ENCODE data around the gene IDH2. TPM values are rescaled to one million over a fixed set of nuclear protein-coding genes. Genes with fewer than 3 reads are reported as not detected.

The IDH2 gene
- total RNA-seq, 1 experiment from 2014 or later = 48.1 TPM

- H3K9me3 ChIP-seq (ENCODE audit: control insufficient read depth in 1 of 2, insufficient read depth in 1 of 2, low read depth in 1 of 2, low read length in 2 of 2) = no peaks in the 10 kb centered on the region
- no peaks in the 10 kb centered on the region for H4K20me1 ChIP-seq (ENCODE audit: insufficient read depth)
- H3K4me3 ChIP-seq (replicated peaks in 1 of 2; ENCODE audit: low read depth in 1 of 2, low read length in 2 of 2) = no peak overlapping the region
- TF ChIP-seq CBX3 (IDR thresholded peaks at IDR 0.05; ENCODE audit: low read depth) = no peak
- TF ChIP-seq EZH2 (IDR thresholded peaks at IDR 0.05) = no peak
- TF ChIP-seq ATF3 (IDR thresholded peaks at IDR 0.05) = no peak
- no peak for TF ChIP-seq ZFX (IDR thresholded peaks at IDR 0.05)
- TF ChIP-seq EZH2phosphoT487 (IDR thresholded peaks at IDR 0.05; ENCODE audit: borderline replicate concordance) = no peak
- no peak for TF ChIP-seq FOSL1 (IDR thresholded peaks at IDR 0.05; ENCODE audit: low read depth)
- H3K36me3 ChIP-seq (ENCODE audit: control insufficient read depth in 1 of 2, insufficient read depth in 2 of 2, low read length in 2 of 2) = no peaks in the 10 kb centered on the region
- no peak overlapping the region for H3K4me2 ChIP-seq (ENCODE audit: low read length)
- 0 out of 4 replicates have a peak, but pooled peaks cover 0 to 4% of the 10 kb centered on the region in 2 experiments for H3K4me1 ChIP-seq (ENCODE audit: control insufficient read depth in 1 of 2, insufficient read depth in 2 of 2, low read length in 2 of 2)
- no peaks in the 10 kb centered on the region for H3K27me3 ChIP-seq (ENCODE audit: insufficient read depth, low read length)
- intact Hi-C loops (cut with micrococcal nuclease) = no loop called here
- ChIA-PET RAD21 (ENCODE audit: low non-redundant PET in 1 of 2, low total read pairs in 2 of 2, uncharacterized antibody in 2 of 2, unreplicated experiment in 2 of 2) (no interaction called here), POLR2A (no interaction called here), CTCF (no interaction called here)
- no peaks in the 10 kb centered on the region for H3K79me2 ChIP-seq (ENCODE audit: insufficient read depth, low read length)
- H3K9ac ChIP-seq (ENCODE audit: low read length) = no peak overlapping the region
- H2AFZ ChIP-seq (ENCODE audit: low read depth, low read length, poor library complexity, severe bottlenecking) = no peak overlapping the region
- no peak for ATAC-seq
- no peaks in the 10 kb centered on the region for H3K9me2 ChIP-seq (ENCODE audit: insufficient read depth)
- no TSS peak for BruUV-seq (replicated peaks)
- DNase-seq (ENCODE audit: low read depth, low spot score) = no peak
- no peak overlapping the region for H3K27ac ChIP-seq (ENCODE audit: low read depth, low read length)
Measured at GRCh38 chr15:90130291-90130690, 28.0 kb upstream of the IDH2 start.

- no TSS peak for BruUV-seq (replicated peaks)
- ChIA-PET POLR2A (no interaction called here), CTCF (interaction anchor here (0.7 kb wide), 1 partner anchor 85 kb away, joined by 3 read pairs; no protein-coding TSS in a partner anchor), RAD21 (ENCODE audit: low non-redundant PET in 1 of 2, low total read pairs in 2 of 2, uncharacterized antibody in 2 of 2, unreplicated experiment in 2 of 2) (no interaction called here)
- intact Hi-C loops (cut with micrococcal nuclease) = no loop called here
- Histone ChIP-seq H3K27ac (ENCODE audit: low read depth, low read length) (no peak overlapping the region), H3K9me2 (ENCODE audit: insufficient read depth) (no peaks in the 10 kb centered on the region), H3K4me3 (replicated peaks in 1 of 2; ENCODE audit: low read depth in 1 of 2, low read length in 2 of 2) (no peak overlapping the region), H2AFZ (ENCODE audit: low read depth, low read length, poor library complexity, severe bottlenecking) (no peak overlapping the region), H3K4me2 (ENCODE audit: low read length) (no peak overlapping the region), H3K36me3 (ENCODE audit: control insufficient read depth in 1 of 2, insufficient read depth in 2 of 2, low read length in 2 of 2) (no peaks in the 10 kb centered on the region), H3K79me2 (ENCODE audit: insufficient read depth, low read length) (no peaks in the 10 kb centered on the region), H3K9ac (ENCODE audit: low read length) (no peak overlapping the region), H3K4me1 (ENCODE audit: control insufficient read depth in 1 of 2, insufficient read depth in 2 of 2, low read length in 2 of 2) (0 out of 4 replicates have a peak, but pooled peaks cover 0 to 4% of the 10 kb centered on the region in 2 experiments), H4K20me1 (ENCODE audit: insufficient read depth) (no peaks in the 10 kb centered on the region), H3K9me3 (ENCODE audit: control insufficient read depth in 1 of 2, insufficient read depth in 1 of 2, low read depth in 1 of 2, low read length in 2 of 2) (no peaks in the 10 kb centered on the region), H3K27me3 (ENCODE audit: insufficient read depth, low read length) (no peaks in the 10 kb centered on the region)
- TF ChIP-seq SIN3A (IDR thresholded peaks at IDR 0.05; ENCODE audit: low read depth) (no peak), POLR2A (IDR thresholded peaks at IDR 0.05; ENCODE audit: borderline replicate concordance, extremely low read depth, insufficient read depth, insufficient read length) (no peak), ZFX (IDR thresholded peaks at IDR 0.05) (no peak), EZH2phosphoT487 (IDR thresholded peaks at IDR 0.05; ENCODE audit: borderline replicate concordance) (no peak), YY1 (IDR thresholded peaks at IDR 0.05; ENCODE audit: extremely low read depth, insufficient replicate concordance, low read depth, low read length) (no peak), ATF3 (IDR thresholded peaks at IDR 0.05) (no peak), REST (IDR thresholded peaks at IDR 0.05; ENCODE audit: low read depth) (no peak), RAD21 (IDR thresholded peaks at IDR 0.05; ENCODE audit: low read depth) (no peak), CBX3 (IDR thresholded peaks at IDR 0.05; ENCODE audit: low read depth) (no peak), FOSL1 (IDR thresholded peaks at IDR 0.05; ENCODE audit: low read depth) (no peak), SRF (IDR thresholded peaks at IDR 0.05; ENCODE audit: low read depth) (no peak)
- DNase-seq (ENCODE audit: low read depth, low spot score) (no peak), ATAC-seq (no peak)
Measured at GRCh38 chr15:90126596-90127435, 24.5 kb upstream of the IDH2 start.
